GM20000 (cell line): ENCODE results near the gene PRKAR1B.

Source experiments
- DNase-seq: peaks from one replicate; pipeline ENCODE4 v3.0.0; 2012; ENCODE audit warnings: low spot score
- CTCF ChIP-seq: IDR thresholded peaks from 2 replicates; pipeline ENCODE4 v1.5.1; 2012; ENCODE audit warnings: mild to moderate bottlenecking, control low read depth; ENCODE audit errors: extremely low read depth, missing control alignments

Gene PRKAR1B

DNA sequence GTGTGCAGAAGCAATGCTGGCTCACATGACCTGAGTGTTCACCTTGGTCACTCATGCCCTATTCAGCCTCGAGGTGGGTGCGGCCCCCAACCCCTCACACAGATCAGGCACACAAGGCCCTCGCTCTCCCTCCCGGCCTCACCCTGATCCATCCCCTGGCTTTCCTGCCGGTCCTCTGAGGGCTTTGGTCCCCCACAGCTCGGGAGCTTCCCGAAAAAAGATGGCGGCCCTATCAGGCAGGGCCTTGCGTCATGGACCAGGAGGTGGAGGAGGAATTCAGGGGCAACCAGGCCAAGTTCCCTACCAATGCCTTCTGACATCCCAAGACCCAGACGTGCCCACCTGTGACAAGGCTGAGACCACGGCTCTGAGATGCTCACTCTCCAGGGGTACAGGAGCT lies 44.3 kb downstream of the PRKAR1B start:
- no peak for DNase-seq
- TF ChIP-seq CTCF: no peak

DNA sequence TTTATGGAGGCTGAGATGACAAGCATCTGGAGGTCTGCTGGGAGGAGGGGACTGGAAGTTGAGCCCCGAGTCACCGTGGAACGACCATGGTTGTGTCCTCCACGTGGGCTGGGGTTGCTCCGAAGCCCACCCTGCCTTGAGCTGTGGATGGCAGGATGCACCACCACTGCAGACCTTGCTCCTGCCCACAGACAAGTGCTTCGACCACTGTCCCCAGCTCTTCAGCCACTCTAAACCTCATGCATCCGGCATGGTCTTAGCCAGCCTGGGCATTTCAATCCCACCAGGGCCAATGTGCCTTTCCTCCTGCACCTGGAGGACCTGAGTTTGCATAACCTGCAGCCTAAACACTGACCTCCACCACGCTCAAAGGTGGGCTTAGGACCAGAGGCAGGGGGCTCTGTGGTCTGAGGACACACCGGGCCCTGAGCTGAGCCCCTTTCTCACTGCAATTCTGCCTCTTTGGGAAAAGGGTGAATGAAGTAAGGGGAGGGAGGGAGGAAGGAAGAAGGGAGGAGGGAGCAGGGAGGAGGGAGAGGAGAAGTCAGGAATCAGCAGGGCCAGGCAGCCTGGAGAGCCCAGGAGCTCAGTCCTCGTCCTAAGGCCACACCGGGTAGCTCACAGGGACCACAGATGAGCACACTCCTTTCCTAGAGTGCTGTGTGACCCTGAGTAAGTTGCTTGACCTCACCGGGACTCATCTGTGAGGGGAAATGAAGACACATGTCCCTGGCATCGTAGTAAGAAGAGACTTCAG lies 45.4 kb downstream of the PRKAR1B start:
- no peak for TF ChIP-seq CTCF
- no peak for DNase-seq

DNA sequence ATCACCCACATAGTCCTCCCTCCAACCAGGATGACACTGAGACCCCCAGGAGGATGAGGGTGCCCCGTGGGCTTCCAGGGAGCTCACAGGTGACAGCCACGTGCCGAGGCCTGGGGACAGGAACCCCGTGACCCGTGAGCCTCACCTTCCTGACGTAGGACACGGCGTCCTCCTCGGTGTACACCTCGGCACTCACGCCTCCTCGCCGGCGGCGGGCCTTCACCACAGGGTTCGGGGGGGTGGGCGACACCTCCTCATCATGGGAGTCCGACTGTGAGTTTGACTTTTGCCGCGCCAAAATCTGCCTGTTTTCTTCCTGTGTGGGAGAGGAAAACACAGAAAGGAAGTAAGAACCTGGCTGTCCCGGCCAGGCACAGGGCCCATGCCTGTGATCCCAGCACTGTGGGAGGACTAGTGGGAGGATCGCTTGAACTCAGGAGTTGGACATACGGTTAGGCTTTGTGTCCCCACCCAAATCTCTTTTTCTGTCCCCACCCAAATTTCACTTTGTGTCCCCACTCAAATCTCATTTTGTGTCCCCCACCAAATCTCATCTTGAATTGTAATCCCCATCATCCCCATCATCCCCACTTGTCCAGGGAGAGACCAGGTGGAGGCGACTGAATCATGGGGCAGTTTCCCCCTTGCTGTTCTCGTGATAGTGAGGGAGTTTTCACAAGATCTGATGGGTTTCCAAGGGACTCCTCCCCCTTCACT lies 46.5 kb downstream of the PRKAR1B start:
- DNase-seq: no peak

GRCh38 chr7:676972-677385 lies 50.1 kb downstream of the PRKAR1B start:
- no peak for TF ChIP-seq CTCF
- no peak for DNase-seq

More for the DNA sequence above, 46.5 kb downstream of the PRKAR1B start:
- no peak for TF ChIP-seq CTCF

DNA sequence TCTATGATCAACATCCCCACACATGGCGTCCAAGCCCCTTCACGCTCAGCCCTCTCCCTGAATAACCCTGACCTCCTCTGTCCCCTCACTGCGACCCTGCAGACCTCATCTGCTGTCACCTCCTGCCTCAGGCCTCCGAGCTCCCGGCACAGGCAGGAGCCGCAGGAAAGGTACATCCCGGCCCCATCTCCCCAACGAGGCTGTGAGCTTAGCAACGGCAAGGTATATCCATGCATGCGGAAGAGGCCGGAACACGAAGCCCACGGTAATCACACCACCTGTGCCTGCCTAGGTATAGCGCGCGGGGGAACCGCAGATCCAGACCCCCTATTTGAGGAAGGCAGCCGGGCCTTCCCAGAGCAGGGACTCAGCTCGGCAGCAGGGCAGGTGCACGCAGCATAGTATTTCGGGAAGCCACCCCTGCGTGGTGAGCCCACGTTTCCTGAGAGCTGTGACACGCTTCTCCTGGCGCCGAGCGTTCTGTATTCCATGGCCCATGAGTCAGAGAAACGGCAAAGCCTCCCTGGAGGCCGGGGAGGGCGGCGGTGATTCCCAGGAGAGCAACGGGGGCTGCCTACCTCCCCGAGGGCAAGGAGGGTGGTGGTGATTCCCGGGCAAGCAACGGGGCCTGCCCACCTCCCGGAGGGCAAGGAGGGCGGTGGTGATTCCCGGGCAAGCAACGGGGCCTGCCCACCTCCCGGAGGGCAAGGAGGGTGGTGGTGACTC lies 50.7 kb downstream of the PRKAR1B start:
- TF ChIP-seq CTCF: no peak
- DNase-seq: no peak

GRCh38 chr7:674454-675410 lies 52.3 kb downstream of the PRKAR1B start:
- no peak for TF ChIP-seq CTCF
- no peak for DNase-seq
